ENCODE results near the gene TKT. TPM values are rescaled to one million over a fixed set of nuclear protein-coding genes. Genes with fewer than 3 reads are reported as not detected.
"Not testable (repeated sequence)": the region's sequence is repeated elsewhere in the genome, so short reads cannot be mapped to it uniquely, and the experiment has no call there.

TKT gene
- total RNA-seq, 1 experiment from 2014 or later = 446 TPM

DNA sequence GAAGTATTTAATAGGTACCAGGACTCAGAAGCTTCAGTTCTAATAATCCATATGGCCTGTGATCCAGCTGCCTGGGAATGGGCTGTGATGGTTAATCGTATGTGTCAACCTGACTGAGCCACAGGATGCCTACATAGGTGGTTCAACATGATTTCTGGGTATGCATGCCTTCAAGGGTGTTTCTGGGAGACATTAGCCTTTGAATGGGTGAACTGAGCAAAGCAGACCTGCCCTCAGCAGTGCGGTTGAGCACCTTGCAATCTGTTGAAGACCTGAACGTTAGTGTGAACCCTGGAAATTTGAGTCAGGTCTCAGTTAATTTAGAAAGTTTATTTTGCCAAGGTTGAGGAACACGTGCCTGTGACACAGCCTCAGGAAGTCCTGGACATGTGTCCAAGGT is 22.8 kb upstream of the TKT start:
- no peak overlapping the region for H3K4me3 Mint-ChIP-seq (ENCODE audit: low read depth, unreplicated experiment)
- CTCF ChIA-PET = interaction anchor here (0.6 kb wide), 1 partner anchor 11 kb away, joined by 5 read pairs; no protein-coding TSS in a partner anchor
- BruUV-seq (replicated peaks) = no TSS peak
- H3K27me3 Mint-ChIP-seq (ENCODE audit: unreplicated experiment) = no peaks in the 10 kb centered on the region
- no peak overlapping the region for H3K27ac Mint-ChIP-seq (ENCODE audit: unreplicated experiment)
- no peaks in the 10 kb centered on the region for H3K9me3 Mint-ChIP-seq (ENCODE audit: low read depth, unreplicated experiment)
- no peaks in the 10 kb centered on the region for H3K4me1 Mint-ChIP-seq (ENCODE audit: low read depth, unreplicated experiment)
- TF ChIP-seq, protein P1, sequence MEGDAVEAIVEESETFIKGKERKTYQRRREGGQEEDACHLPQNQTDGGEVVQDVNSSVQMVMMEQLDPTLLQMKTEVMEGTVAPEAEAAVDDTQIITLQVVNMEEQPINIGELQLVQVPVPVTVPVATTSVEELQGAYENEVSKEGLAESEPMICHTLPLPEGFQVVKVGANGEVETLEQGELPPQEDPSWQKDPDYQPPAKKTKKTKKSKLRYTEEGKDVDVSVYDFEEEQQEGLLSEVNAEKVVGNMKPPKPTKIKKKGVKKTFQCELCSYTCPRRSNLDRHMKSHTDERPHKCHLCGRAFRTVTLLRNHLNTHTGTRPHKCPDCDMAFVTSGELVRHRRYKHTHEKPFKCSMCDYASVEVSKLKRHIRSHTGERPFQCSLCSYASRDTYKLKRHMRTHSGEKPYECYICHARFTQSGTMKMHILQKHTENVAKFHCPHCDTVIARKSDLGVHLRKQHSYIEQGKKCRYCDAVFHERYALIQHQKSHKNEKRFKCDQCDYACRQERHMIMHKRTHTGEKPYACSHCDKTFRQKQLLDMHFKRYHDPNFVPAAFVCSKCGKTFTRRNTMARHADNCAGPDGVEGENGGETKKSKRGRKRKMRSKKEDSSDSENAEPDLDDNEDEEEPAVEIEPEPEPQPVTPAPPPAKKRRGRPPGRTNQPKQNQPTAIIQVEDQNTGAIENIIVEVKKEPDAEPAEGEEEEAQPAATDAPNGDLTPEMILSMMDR (IDR thresholded peaks at IDR 0.05; ENCODE audit: unreplicated experiment) = no peak
- DNase-seq = no peak
- intact Hi-C loops (cut with micrococcal nuclease; ENCODE audit: unreplicated experiment) = no loop called here
- peaks cover 6% of the 10 kb centered on the region for H3K36me3 Mint-ChIP-seq (ENCODE audit: insufficient read depth, unreplicated experiment)

DNA sequence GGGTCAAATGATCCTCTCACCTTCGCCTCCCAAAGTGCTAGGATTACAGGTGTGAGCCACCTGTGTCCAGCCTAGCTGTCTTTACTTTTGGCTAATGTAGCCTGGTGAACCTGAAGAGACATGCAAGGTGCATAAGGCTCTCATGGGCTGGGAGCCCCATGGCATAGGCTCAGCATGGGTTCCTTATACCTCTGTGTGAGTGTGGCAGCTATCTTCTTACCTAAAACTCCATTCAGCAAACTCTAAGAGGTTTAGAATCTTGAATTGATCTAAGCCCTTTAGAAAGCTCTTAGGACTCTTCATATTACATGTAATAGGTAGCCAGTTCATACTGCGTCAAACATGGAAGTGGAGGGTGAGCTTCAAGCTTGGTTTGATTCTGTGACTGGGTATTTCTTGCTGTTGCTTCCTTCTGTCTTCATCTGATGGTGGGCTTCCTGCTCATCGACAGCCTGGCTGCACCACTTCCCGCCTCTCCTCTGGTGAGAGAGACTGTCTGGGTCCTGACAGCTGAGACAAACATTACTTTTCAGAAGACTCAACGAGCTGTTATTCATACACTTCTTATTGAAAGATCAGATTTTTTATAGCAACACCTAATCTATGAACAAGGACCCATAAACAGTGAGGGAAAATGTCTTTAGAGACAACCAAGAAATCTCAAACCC is 19.2 kb upstream of the TKT start:
- H3K4me3 Mint-ChIP-seq (ENCODE audit: low read depth, unreplicated experiment) = no peak overlapping the region
- intact Hi-C loops (cut with micrococcal nuclease; ENCODE audit: unreplicated experiment) = no loop called here
- peaks cover 6% of the 10 kb centered on the region for H3K4me1 Mint-ChIP-seq (ENCODE audit: low read depth, unreplicated experiment)
- no peaks in the 10 kb centered on the region for H3K9me3 Mint-ChIP-seq (ENCODE audit: low read depth, unreplicated experiment)
- CTCF ChIA-PET = no interaction called here
- no peaks in the 10 kb centered on the region for H3K27me3 Mint-ChIP-seq (ENCODE audit: unreplicated experiment)
- BruUV-seq (replicated peaks) = no TSS peak
- peaks cover 15% of the 10 kb centered on the region for H3K36me3 Mint-ChIP-seq (ENCODE audit: insufficient read depth, unreplicated experiment)
- no peak overlapping the region for H3K27ac Mint-ChIP-seq (ENCODE audit: unreplicated experiment)
- TF ChIP-seq, protein P1 (IDR thresholded peaks at IDR 0.05; ENCODE audit: unreplicated experiment) = no peak
- DNase-seq = no peak

GRCh38 chr3:53273146-53273670 is 17.4 kb upstream of the TKT start:
- no TSS peak for BruUV-seq (replicated peaks)
- H3K27me3 Mint-ChIP-seq (ENCODE audit: unreplicated experiment) = no peaks in the 10 kb centered on the region
- no peak overlapping the region for H3K4me3 Mint-ChIP-seq (ENCODE audit: low read depth, unreplicated experiment)
- DNase-seq = no peak
- CTCF ChIA-PET = interaction anchor here (0.6 kb wide), 1 partner anchor 19 kb away, joined by 4 read pairs; no protein-coding TSS in a partner anchor
- H3K9me3 Mint-ChIP-seq (ENCODE audit: low read depth, unreplicated experiment) = no peaks in the 10 kb centered on the region
- intact Hi-C loops (cut with micrococcal nuclease; ENCODE audit: unreplicated experiment) = no loop called here
- H3K27ac Mint-ChIP-seq (ENCODE audit: unreplicated experiment) = no peak overlapping the region
- peaks cover 16% of the 10 kb centered on the region for H3K36me3 Mint-ChIP-seq (ENCODE audit: insufficient read depth, unreplicated experiment)
- TF ChIP-seq, protein P1 (IDR thresholded peaks at IDR 0.05; ENCODE audit: unreplicated experiment) = no peak
- H3K4me1 Mint-ChIP-seq (ENCODE audit: low read depth, unreplicated experiment) = peaks cover 15% of the 10 kb centered on the region

- CTCF ChIA-PET = interaction anchor here (0.6 to 1.5 kb wide), 6 partner anchors 16 to 1646 kb away, joined by 3 to 7 read pairs (median 4); partner anchors contain the start of gene DCP1A
- H3K27me3 Mint-ChIP-seq (ENCODE audit: unreplicated experiment) = no peaks in the 10 kb centered on the region
- DNase-seq = peak; percentile 94
- TF ChIP-seq, protein P1 (IDR thresholded peaks at IDR 0.05; ENCODE audit: unreplicated experiment) = no peak
- intact Hi-C loops (cut with micrococcal nuclease; ENCODE audit: unreplicated experiment) = loop anchor here (1.0 to 2.0 kb wide), 2 partner anchors 31 to 50 kb away; no protein-coding TSS in a partner anchor
- H3K27ac Mint-ChIP-seq (ENCODE audit: unreplicated experiment) = peak overlapping the region; percentile 98
- TSS peak; percentile 72 for BruUV-seq (replicated peaks)
- H3K9me3 Mint-ChIP-seq (ENCODE audit: low read depth, unreplicated experiment) = no peaks in the 10 kb centered on the region
- peak overlapping the region; percentile 57 for H3K4me3 Mint-ChIP-seq (ENCODE audit: low read depth, unreplicated experiment)
- H3K4me1 Mint-ChIP-seq (ENCODE audit: low read depth, unreplicated experiment) = peaks cover 29% of the 10 kb centered on the region
- peaks cover 16% of the 10 kb centered on the region for H3K36me3 Mint-ChIP-seq (ENCODE audit: insufficient read depth, unreplicated experiment)
Measured at GRCh38 chr3:53269888-53270880, 14.4 kb upstream of the TKT start.

DNA sequence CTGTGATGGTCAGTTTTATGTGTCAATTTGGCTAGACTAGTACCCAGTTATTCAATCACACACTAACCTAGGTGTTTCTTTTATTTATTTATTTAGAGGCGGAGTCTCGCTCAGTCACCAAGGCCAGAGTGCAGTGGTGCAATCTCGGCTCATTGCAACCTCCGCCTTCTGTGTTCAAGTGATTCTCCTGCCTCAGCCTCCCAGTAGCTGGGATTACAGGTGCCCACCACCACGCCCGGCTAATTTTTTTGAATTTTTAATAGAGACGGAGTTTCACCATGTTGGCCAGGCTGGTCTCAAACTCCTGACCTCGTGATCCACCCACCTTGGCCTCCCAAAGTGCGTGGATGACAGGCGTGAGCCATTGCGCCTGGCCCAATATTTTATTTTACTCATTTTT is 13.4 kb upstream of the TKT start:
- DNase-seq; CTCF ChIA-PET; H3K4me3 Mint-ChIP-seq (ENCODE audit: low read depth, unreplicated experiment); BruUV-seq (replicated peaks); H3K9me3 Mint-ChIP-seq (ENCODE audit: low read depth, unreplicated experiment); H3K27me3 Mint-ChIP-seq (ENCODE audit: unreplicated experiment); intact Hi-C loops (cut with micrococcal nuclease; ENCODE audit: unreplicated experiment): not testable (repeated sequence)
- Mint-ChIP-seq H3K4me1 (ENCODE audit: low read depth, unreplicated experiment) (peaks cover 37% of the 10 kb centered on the region), H3K27ac (ENCODE audit: unreplicated experiment) (peak overlapping the region; percentile 98), H3K36me3 (ENCODE audit: insufficient read depth, unreplicated experiment) (peaks cover 16% of the 10 kb centered on the region)
